WTC11 (cell line): ENCODE measurements around the gene WDR91. TPM values are rescaled to one million over a fixed set of nuclear protein-coding genes. Genes with fewer than 3 reads are reported as not detected.
A peak's percentile ranks its signal among the peaks of the same experiment; 100 is the strongest.

Experiments used
- ATAC-seq: fragments of 200-7000 bp; cut with Tn5 transposase; 2 replicates; pipeline ENCODE4 v1.10.0; 2021; ENCODE audit warnings: mild to moderate bottlenecking, moderate library complexity
- CTCF ChIA-PET: fragments of 300-600 bp; sonication (Branson Sonifier 250); formaldehyde crosslinking; loops from one replicate; lab custom pipeline; 2021; ENCODE audit warnings: antibody characterized with exemption; lab: Charles Lee
- POLR2A ChIA-PET: fragments of 350-600 bp; sonication (Branson Sonifier 250); formaldehyde crosslinking; loops from one replicate; lab custom pipeline; 2021; ENCODE audit warnings: antibody characterized with exemption; lab: Charles Lee
- DNase-seq: peaks from one replicate; pipeline ENCODE4 v3.0.0; 2021; ENCODE audit warnings: low spot score
- H3K27ac Mint-ChIP-seq: 2 replicates; pipeline ENCODE4 v1.8.0; 2021; ENCODE audit warnings: mixed read lengths
- H3K27me3 Mint-ChIP-seq: 2 replicates; pipeline ENCODE4 v1.8.0; 2021; ENCODE audit warnings: low read depth, mild to moderate bottlenecking, moderate library complexity, mixed read lengths
- H3K36me3 Mint-ChIP-seq: 2 replicates; pipeline ENCODE4 v1.8.0; 2021; ENCODE audit warnings: mixed read lengths
- H3K4me1 Mint-ChIP-seq: 2 replicates; pipeline ENCODE4 v1.8.0; 2022; ENCODE audit warnings: mixed read lengths
- H3K4me3 Mint-ChIP-seq: 2 replicates; pipeline ENCODE4 v1.8.0; 2021; ENCODE audit warnings: mild to moderate bottlenecking, moderate library complexity, mixed read lengths
- H3K9me3 Mint-ChIP-seq: 2 replicates; pipeline ENCODE4 v1.8.0; 2021; ENCODE audit warnings: mixed read lengths
- ELF4 ChIP-seq: sonication (generic); formaldehyde crosslinking; IDR thresholded peaks from 2 replicates; pipeline ENCODE4 v1.8.1; 2022; ENCODE audit warnings: low read depth, mild to moderate bottlenecking, moderate library complexity, missing genetic modification reagents
- FOXJ3 ChIP-seq: sonication (generic); formaldehyde crosslinking; IDR thresholded peaks from 2 replicates; pipeline ENCODE4 v1.9.0; 2021; ENCODE audit warnings: missing genetic modification reagents, mild to moderate bottlenecking, borderline replicate concordance
- NFE2L1 ChIP-seq: sonication (generic); formaldehyde crosslinking; IDR thresholded peaks from 2 replicates; pipeline ENCODE4 v1.8.1; 2023; ENCODE audit warnings: missing genetic modification reagents
- NR1H2 ChIP-seq: sonication (generic); formaldehyde crosslinking; IDR thresholded peaks from 2 replicates; pipeline ENCODE4 v1.9.0; 2021; ENCODE audit warnings: mild to moderate bottlenecking, moderate library complexity, missing genetic modification reagents
- PRRX2 ChIP-seq: fragments of 250-450 bp; sonication (Bioruptor Pico); IDR thresholded peaks from 2 replicates; pipeline ENCODE4 v1.8.0; 2021; ENCODE audit warnings: mild to moderate bottlenecking
- RELA ChIP-seq: sonication (generic); formaldehyde crosslinking; IDR thresholded peaks from 2 replicates; pipeline ENCODE4 v1.8.1; 2022; ENCODE audit warnings: missing genetic modification reagents, mild to moderate bottlenecking, borderline replicate concordance
- ZNF232 ChIP-seq: sonication (generic); formaldehyde crosslinking; IDR thresholded peaks from 2 replicates; pipeline ENCODE4 v1.8.0; 2022; ENCODE audit warnings: mild to moderate bottlenecking, missing genetic modification reagents
- ZNF416 ChIP-seq: fragments of 250-450 bp; sonication (Bioruptor Pico); IDR thresholded peaks from 2 replicates; pipeline ENCODE4 v1.9.0; 2021; ENCODE audit warnings: mild to moderate bottlenecking, inconsistent platforms
- ZNF423 ChIP-seq: fragments of 250-450 bp; sonication (Bioruptor Pico); IDR thresholded peaks from 2 replicates; pipeline ENCODE4 v2.1.2; 2022; ENCODE audit warnings: mild to moderate bottlenecking, moderate library complexity
- total RNA-seq: library from RNA; stranded (reverse); gene quantifications from 3 replicates; pipeline ENCODE4 v1.2.3, GENCODE V29; 2021
- TF ChIP-seq, protein P1 (sequence below): sonication (generic); formaldehyde crosslinking; IDR thresholded peaks from 2 replicates; pipeline ENCODE4 v1.8.0; 2022; ENCODE audit warnings: mild to moderate bottlenecking, missing genetic modification reagents
- TF ChIP-seq, protein P2 (sequence below): sonication (generic); formaldehyde crosslinking; IDR thresholded peaks from 2 replicates; pipeline ENCODE4 v1.8.0; 2022; ENCODE audit warnings: mild to moderate bottlenecking, missing genetic modification reagents
- TF ChIP-seq, protein P3 (sequence below): sonication (generic); formaldehyde crosslinking; IDR thresholded peaks from 2 replicates; pipeline ENCODE4 v1.8.1; 2022; ENCODE audit warnings: mild to moderate bottlenecking, moderate library complexity, missing genetic modification reagents
- TF ChIP-seq, protein P4 (sequence below): sonication (generic); formaldehyde crosslinking; IDR thresholded peaks from 2 replicates; pipeline ENCODE4 v1.8.1; 2023; ENCODE audit warnings: mild to moderate bottlenecking, moderate library complexity, missing genetic modification reagents
- TF ChIP-seq, protein P5 (sequence below): fragments of 250-450 bp; sonication (Bioruptor Pico); IDR thresholded peaks from 2 replicates; pipeline ENCODE4 v1.9.0; 2021; ENCODE audit warnings: mild to moderate bottlenecking, borderline replicate concordance
- TF ChIP-seq, protein P6 (sequence below): sonication (generic); formaldehyde crosslinking; IDR thresholded peaks from 2 replicates; pipeline ENCODE4 v1.8.0; 2022; ENCODE audit warnings: mild to moderate bottlenecking, missing genetic modification reagents
- TF ChIP-seq, protein P7 (sequence below): sonication (generic); formaldehyde crosslinking; IDR thresholded peaks from 2 replicates; pipeline ENCODE4 v1.8.1; 2023; ENCODE audit warnings: mild to moderate bottlenecking, missing genetic modification reagents
- TF ChIP-seq, protein P8 (sequence below): fragments of 250-450 bp; sonication (Bioruptor Pico); IDR thresholded peaks from 2 replicates; pipeline ENCODE4 v1.9.0; 2021; ENCODE audit warnings: mild to moderate bottlenecking

WDR91 gene
- total RNA-seq, 1 experiment from 2014 or later = 12.0 TPM

DNA sequence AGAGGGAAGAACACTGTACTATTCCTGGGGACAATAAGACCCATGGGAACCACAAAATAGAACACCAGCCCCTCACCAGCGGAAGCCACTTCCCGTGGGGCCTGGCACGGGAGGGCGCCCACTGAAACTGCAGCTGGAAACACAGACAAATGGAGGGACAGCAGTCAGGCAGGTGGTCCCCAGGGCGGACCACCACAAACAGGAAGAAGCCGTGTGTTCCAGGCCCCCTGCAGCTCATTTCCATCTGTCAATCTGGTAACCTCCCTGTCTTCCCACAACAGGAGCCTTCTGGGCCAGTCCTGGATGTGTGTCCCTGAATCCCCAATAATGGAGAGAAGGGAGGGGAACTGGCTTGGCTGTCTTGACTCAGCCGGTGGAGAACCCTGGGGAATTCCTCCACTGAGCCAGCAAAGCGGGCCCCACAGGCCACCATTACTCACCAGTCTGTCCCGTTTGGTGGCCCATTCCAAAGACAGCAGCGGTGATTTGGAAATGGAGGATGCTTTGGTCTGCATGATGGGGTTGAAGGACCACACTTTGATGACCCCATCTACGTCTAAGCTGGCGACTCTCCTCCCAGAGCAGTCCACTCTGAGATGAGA, 16.7 kb downstream of the WDR91 start:
- H3K27me3 Mint-ChIP-seq = no peaks in the 10 kb centered on the region
- TF ChIP-seq, protein P1, sequence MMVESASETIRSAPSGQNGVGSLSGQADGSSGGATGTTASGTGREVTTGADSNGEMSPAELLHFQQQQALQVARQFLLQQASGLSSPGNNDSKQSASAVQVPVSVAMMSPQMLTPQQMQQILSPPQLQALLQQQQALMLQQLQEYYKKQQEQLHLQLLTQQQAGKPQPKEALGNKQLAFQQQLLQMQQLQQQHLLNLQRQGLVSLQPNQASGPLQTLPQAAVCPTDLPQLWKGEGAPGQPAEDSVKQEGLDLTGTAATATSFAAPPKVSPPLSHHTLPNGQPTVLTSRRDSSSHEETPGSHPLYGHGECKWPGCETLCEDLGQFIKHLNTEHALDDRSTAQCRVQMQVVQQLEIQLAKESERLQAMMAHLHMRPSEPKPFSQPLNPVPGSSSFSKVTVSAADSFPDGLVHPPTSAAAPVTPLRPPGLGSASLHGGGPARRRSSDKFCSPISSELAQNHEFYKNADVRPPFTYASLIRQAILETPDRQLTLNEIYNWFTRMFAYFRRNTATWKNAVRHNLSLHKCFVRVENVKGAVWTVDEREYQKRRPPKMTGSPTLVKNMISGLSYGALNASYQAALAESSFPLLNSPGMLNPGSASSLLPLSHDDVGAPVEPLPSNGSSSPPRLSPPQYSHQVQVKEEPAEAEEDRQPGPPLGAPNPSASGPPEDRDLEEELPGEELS (CRISPR knock-in tag) = no peak
- TF ChIP-seq, protein P2, sequence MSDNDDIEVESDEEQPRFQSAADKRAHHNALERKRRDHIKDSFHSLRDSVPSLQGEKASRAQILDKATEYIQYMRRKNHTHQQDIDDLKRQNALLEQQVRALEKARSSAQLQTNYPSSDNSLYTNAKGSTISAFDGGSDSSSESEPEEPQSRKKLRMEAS (CRISPR knock-in tag) = no peak
- TF ChIP-seq NR1H2 (CRISPR knock-in tag) (no peak), RELA (CRISPR knock-in tag) (no peak), ZNF423 (CRISPR knock-in tag) (no peak)
- TF ChIP-seq, protein P3, sequence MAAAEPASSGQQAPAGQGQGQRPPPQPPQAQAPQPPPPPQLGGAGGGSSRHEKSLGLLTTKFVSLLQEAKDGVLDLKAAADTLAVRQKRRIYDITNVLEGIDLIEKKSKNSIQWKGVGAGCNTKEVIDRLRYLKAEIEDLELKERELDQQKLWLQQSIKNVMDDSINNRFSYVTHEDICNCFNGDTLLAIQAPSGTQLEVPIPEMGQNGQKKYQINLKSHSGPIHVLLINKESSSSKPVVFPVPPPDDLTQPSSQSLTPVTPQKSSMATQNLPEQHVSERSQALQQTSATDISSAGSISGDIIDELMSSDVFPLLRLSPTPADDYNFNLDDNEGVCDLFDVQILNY (CRISPR knock-in tag) = no peak
- peaks cover 5% of the 10 kb centered on the region for H3K4me1 Mint-ChIP-seq
- H3K36me3 Mint-ChIP-seq = peaks cover 28% of the 10 kb centered on the region
- ATAC-seq (no peak), DNase-seq (no peak)
- H3K27ac Mint-ChIP-seq = peak overlapping the region; percentile 17; the same call in 1 of the 2 replicates
- ChIA-PET CTCF (interaction anchor here (1.3 kb wide), 1 partner anchor 80 kb away, joined by 3 read pairs; no protein-coding TSS in a partner anchor), POLR2A (no interaction called here)
- no peaks in the 10 kb centered on the region for H3K9me3 Mint-ChIP-seq
- H3K4me3 Mint-ChIP-seq = no peak overlapping the region

DNA sequence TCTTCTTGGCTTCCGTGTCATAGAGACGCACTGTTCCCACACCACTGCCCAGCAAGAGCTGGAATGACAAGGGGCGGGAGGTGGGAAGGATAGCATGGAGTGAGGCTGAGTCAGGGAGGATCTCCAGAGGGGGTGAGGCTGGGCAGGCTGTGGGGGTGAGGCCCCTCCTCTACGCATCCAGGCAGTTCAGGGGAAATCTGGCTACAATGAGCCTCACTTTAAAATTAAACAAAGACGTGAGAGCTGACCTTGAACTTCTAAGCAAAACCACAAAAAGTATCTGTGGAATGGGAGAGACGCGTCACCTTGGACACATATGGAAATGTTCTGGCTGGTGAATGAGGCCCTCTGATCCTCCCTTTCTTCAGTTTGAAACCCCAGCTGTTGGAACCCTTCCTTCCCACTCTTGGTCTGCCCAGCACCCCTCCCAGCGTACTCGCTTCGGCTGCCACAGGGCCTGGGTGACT, 17.7 kb downstream of the WDR91 start:
- H3K36me3 Mint-ChIP-seq = peaks cover 28% of the 10 kb centered on the region
- H3K4me1 Mint-ChIP-seq = no peaks in the 10 kb centered on the region
- ATAC-seq (no peak), DNase-seq (no peak)
- ChIA-PET POLR2A (no interaction called here), CTCF (no interaction called here)
- no peak overlapping the region for H3K4me3 Mint-ChIP-seq
- no peaks in the 10 kb centered on the region for H3K27me3 Mint-ChIP-seq
- no peaks in the 10 kb centered on the region for H3K9me3 Mint-ChIP-seq
- peak overlapping the region; percentile 83; the same call in 1 of the 2 replicates for H3K27ac Mint-ChIP-seq
- TF ChIP-seq ZNF232 (CRISPR knock-in tag) = no peak
- no peak for TF ChIP-seq PRRX2 (CRISPR knock-in tag)
- TF ChIP-seq, protein P4, sequence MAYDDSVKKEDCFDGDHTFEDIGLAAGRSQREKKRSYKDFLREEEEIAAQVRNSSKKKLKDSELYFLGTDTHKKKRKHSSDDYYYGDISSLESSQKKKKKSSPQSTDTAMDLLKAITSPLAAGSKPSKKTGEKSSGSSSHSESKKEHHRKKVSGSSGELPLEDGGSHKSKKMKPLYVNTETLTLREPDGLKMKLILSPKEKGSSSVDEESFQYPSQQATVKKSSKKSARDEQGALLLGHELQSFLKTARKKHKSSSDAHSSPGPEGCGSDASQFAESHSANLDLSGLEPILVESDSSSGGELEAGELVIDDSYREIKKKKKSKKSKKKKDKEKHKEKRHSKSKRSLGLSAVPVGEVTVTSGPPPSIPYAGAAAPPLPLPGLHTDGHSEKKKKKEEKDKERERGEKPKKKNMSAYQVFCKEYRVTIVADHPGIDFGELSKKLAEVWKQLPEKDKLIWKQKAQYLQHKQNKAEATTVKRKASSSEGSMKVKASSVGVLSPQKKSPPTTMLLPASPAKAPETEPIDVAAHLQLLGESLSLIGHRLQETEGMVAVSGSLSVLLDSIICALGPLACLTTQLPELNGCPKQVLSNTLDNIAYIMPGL (CRISPR knock-in tag) = no peak
- TF ChIP-seq FOXJ3 (CRISPR knock-in tag) = no peak
- TF ChIP-seq ZNF416 (CRISPR knock-in tag) = no peak
- TF ChIP-seq ZNF423 (CRISPR knock-in tag) = no peak
- TF ChIP-seq, protein P5, sequence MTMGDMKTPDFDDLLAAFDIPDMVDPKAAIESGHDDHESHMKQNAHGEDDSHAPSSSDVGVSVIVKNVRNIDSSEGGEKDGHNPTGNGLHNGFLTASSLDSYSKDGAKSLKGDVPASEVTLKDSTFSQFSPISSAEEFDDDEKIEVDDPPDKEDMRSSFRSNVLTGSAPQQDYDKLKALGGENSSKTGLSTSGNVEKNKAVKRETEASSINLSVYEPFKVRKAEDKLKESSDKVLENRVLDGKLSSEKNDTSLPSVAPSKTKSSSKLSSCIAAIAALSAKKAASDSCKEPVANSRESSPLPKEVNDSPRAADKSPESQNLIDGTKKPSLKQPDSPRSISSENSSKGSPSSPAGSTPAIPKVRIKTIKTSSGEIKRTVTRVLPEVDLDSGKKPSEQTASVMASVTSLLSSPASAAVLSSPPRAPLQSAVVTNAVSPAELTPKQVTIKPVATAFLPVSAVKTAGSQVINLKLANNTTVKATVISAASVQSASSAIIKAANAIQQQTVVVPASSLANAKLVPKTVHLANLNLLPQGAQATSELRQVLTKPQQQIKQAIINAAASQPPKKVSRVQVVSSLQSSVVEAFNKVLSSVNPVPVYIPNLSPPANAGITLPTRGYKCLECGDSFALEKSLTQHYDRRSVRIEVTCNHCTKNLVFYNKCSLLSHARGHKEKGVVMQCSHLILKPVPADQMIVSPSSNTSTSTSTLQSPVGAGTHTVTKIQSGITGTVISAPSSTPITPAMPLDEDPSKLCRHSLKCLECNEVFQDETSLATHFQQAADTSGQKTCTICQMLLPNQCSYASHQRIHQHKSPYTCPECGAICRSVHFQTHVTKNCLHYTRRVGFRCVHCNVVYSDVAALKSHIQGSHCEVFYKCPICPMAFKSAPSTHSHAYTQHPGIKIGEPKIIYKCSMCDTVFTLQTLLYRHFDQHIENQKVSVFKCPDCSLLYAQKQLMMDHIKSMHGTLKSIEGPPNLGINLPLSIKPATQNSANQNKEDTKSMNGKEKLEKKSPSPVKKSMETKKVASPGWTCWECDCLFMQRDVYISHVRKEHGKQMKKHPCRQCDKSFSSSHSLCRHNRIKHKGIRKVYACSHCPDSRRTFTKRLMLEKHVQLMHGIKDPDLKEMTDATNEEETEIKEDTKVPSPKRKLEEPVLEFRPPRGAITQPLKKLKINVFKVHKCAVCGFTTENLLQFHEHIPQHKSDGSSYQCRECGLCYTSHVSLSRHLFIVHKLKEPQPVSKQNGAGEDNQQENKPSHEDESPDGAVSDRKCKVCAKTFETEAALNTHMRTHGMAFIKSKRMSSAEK = no peak
- TF ChIP-seq, protein P6, sequence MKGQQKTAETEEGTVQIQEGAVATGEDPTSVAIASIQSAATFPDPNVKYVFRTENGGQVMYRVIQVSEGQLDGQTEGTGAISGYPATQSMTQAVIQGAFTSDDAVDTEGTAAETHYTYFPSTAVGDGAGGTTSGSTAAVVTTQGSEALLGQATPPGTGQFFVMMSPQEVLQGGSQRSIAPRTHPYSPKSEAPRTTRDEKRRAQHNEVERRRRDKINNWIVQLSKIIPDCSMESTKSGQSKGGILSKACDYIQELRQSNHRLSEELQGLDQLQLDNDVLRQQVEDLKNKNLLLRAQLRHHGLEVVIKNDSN (CRISPR knock-in tag) = no peak
- TF ChIP-seq, protein P3 (CRISPR knock-in tag) = no peak
- no peak for TF ChIP-seq NFE2L1 (CRISPR knock-in tag)
- TF ChIP-seq, protein P7, sequence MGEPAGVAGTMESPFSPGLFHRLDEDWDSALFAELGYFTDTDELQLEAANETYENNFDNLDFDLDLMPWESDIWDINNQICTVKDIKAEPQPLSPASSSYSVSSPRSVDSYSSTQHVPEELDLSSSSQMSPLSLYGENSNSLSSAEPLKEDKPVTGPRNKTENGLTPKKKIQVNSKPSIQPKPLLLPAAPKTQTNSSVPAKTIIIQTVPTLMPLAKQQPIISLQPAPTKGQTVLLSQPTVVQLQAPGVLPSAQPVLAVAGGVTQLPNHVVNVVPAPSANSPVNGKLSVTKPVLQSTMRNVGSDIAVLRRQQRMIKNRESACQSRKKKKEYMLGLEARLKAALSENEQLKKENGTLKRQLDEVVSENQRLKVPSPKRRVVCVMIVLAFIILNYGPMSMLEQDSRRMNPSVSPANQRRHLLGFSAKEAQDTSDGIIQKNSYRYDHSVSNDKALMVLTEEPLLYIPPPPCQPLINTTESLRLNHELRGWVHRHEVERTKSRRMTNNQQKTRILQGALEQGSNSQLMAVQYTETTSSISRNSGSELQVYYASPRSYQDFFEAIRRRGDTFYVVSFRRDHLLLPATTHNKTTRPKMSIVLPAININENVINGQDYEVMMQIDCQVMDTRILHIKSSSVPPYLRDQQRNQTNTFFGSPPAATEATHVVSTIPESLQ (CRISPR knock-in tag) = no peak
- TF ChIP-seq, protein P8, sequence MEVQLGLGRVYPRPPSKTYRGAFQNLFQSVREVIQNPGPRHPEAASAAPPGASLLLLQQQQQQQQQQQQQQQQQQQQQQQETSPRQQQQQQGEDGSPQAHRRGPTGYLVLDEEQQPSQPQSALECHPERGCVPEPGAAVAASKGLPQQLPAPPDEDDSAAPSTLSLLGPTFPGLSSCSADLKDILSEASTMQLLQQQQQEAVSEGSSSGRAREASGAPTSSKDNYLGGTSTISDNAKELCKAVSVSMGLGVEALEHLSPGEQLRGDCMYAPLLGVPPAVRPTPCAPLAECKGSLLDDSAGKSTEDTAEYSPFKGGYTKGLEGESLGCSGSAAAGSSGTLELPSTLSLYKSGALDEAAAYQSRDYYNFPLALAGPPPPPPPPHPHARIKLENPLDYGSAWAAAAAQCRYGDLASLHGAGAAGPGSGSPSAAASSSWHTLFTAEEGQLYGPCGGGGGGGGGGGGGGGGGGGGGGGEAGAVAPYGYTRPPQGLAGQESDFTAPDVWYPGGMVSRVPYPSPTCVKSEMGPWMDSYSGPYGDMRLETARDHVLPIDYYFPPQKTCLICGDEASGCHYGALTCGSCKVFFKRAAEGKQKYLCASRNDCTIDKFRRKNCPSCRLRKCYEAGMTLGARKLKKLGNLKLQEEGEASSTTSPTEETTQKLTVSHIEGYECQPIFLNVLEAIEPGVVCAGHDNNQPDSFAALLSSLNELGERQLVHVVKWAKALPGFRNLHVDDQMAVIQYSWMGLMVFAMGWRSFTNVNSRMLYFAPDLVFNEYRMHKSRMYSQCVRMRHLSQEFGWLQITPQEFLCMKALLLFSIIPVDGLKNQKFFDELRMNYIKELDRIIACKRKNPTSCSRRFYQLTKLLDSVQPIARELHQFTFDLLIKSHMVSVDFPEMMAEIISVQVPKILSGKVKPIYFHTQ (CRISPR knock-in tag) = no peak
- TF ChIP-seq ELF4 (CRISPR knock-in tag) = no peak
